GM12864 (cell line): ENCODE results near the gene NLN.
"Not testable (repeated sequence)": the region's sequence is repeated elsewhere in the genome, so short reads cannot be mapped to it uniquely, and the experiment has no call there.

Experiments
- DNase-seq: peaks from one replicate; pipeline ENCODE4 v3.0.0-alpha.2; 2011; ENCODE audit warnings: low read depth
- H3K4me3 ChIP-seq: 2 replicates; pipeline ENCODE4 v1.5.1; 2011; ENCODE audit warnings: mild to moderate bottlenecking, low read depth, low read length, control low read depth
- CTCF ChIP-seq: IDR thresholded peaks from 2 replicates; pipeline ENCODE4 v1.5.1; 2011; ENCODE audit warnings: low read depth, mild to moderate bottlenecking, moderate library complexity, low read length, control low read depth, inconsistent platforms; ENCODE audit errors: missing control alignments

Gene NLN

GRCh38 chr5:65831276-65831675 is 109.3 kb downstream of the NLN start:
- TF ChIP-seq CTCF = no peak
- DNase-seq = no peak
- no peak overlapping the region for H3K4me3 ChIP-seq

DNA sequence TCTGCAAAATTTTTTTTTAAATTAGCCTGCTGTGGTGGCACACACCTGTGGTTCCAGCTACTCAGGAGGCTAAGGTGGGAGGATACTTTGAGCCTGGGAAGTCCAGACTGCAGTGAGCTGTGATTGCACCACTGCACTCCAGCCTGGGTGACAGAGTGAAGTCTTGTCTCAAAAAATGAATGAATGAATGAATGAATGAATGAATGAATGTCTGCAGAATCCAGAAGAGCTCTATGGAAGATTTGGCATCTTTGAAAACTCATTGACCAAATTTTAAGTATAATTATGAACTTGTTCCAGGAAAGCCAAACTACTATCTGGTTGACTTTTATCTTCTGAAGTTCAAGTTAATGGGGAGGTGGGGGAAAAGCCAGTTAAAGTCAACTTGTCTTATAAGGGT is 110.1 kb downstream of the NLN start:
- no peak overlapping the region for H3K4me3 ChIP-seq
- TF ChIP-seq CTCF = no peak
- DNase-seq = no peak

DNA sequence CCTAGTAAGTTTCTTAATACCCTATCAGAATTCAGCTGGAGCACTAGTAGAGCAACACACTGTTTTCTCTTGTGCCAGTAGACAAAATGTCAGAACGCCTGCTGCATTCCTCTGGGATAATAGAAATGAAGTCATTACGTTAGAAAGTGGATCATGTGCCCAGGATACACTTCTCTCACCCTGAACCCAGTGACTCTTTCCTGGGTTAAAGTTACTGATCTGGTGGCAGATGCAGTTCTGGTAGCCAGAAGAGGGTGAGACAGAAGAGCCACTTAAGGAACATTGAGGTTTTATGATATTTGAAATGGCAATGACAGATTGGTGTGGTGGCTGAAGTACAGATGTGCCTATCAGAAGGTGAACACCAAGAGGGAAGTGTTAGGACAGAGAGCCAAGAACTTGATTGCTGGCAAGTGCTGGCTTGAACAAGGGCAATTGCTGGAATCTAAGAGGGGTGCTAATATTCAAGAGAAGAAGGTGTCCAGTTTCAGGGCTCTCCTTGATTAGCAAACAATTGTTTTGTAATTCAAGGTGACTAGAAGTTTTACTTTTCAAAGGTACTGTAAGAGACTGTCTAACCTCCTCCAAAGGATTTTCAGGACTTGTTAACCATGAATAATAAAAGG is 110.7 kb downstream of the NLN start:
- no peak for TF ChIP-seq CTCF
- no peak for DNase-seq

DNA sequence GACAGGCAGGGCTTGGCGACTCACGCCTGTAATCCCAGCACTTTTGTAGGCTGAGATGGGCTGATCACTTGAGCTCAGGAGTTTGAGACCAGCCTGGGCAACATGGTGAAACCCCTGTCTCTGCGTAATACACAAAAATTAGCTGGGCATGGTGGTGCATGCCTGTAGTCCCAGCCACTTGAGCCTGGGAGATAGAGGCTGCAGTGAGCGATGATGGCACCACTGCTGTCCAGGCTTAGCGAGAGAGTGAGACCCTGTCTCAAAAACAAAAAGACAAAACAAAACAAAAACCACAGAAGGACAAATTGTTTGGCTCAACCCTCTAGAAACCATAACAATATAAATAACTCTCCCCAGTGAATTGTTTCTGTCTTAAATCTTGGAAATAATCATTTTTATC is 111.8 kb downstream of the NLN start:
- no peak for DNase-seq
- TF ChIP-seq CTCF = no peak
- no peak overlapping the region for H3K4me3 ChIP-seq

More for the DNA sequence above, 110.7 kb downstream of the NLN start:
- H3K4me3 ChIP-seq = no peak overlapping the region

DNA sequence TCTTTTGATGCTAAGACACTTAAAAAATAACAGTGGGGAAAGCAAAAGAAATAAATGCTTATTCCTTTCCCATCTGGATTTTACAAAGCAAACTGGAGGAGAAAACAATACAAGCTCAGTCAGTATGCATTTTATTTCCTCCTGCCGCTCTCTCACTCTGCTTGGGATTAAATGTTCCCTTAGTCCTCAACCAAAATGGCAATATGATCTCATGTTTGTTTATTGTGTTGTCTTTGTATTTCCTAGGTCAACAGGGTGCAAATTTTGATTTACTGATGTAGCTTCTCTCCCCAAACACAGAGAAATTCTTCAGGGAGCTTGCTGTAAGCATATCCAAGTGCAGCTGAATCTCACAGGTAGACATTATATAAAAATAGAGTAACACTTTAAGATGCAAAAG is 112.3 kb downstream of the NLN start:
- DNase-seq = no peak
- TF ChIP-seq CTCF = no peak
- no peak overlapping the region for H3K4me3 ChIP-seq

DNA sequence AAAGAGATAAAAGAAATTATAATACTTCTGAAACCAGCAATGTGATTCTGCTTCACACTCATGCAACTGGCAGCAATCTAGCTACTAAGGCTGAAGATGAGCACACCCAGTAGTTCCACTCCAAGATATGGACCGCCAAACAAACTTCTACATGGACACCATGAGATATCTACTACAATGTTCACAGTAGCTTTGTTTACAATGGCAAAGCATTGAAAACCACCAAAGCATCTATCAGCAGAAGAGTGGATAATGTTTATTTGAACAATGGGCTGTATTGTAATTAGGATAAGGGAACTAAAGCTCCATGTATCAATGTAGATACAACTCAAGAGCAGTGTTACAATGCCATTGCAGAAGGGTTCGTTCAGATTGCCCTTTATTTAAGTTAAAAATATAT is 113.2 kb downstream of the NLN start:
- TF ChIP-seq CTCF = no peak
- no peak overlapping the region for H3K4me3 ChIP-seq
- DNase-seq = no peak

- no peak for TF ChIP-seq CTCF
- no peak for DNase-seq
- no peak overlapping the region for H3K4me3 ChIP-seq
Measured at GRCh38 chr5:65837139-65837538, 115.1 kb downstream of the NLN start.

DNA sequence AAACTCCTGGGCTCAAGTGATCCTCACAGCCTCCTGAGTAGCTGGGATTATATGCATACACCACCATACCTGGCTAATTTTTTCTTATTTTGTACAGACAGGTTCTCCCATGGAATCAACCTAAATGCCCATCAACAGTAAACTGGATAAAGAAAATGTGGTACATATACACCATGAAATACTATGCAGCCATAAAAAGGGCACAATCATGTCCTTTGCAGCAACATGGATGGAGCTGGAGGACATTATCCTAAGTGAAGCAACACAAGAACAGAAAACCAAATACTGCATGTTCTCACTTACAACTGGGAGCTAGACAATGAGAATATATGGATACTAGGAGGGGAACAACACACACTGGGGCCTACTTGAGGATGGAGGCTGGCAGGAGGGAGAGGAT is 117.2 kb downstream of the NLN start:
- not testable (repeated sequence) for H3K4me3 ChIP-seq, DNase-seq
